ENCODE measurements around the gene ARL16. TPM values are rescaled to one million over a fixed set of nuclear protein-coding genes. Genes with fewer than 3 reads are reported as not detected.
A peak's percentile ranks its signal among the peaks of the same experiment; 100 is the strongest.
"Not testable (repeated sequence)": the region's sequence is repeated elsewhere in the genome, so short reads cannot be mapped to it uniquely, and the experiment has no call there.

The ARL16 gene
- polyA plus RNA-seq, 2 of the 4 experiments (the other 2 are of a cell fraction) = 45.2 to 53.6 TPM

- peak; percentile 81 for FAIRE-seq
- POLR2A ChIA-PET = interaction anchor here (0.9 to 1.0 kb wide), 3 partner anchors 9 to 27 kb away, joined by 3 read pairs; partner anchors contain the start of genes CCDC137, MRPL12 and OXLD1
- H3K4me1 ChIP-seq, H3K9me3 ChIP-seq, H3K27ac ChIP-seq, H3K4me3 ChIP-seq, H3K4me2 ChIP-seq: not testable (repeated sequence)
- WGBS (ENCODE audit: missing lambda C conversion rate) = 37% methylated on average over 18 of the region's 18 CpGs
- ATAC-seq = peak in 1 of 2 experiments; percentile 48; a peak in 4 of 6 replicates
- CTCF ChIA-PET = interaction anchor here (0.6 to 3.7 kb wide), 16 partner anchors 9 to 109 kb away, joined by 3 to 26 read pairs (median 6); partner anchors contain the start of genes ARL16, HGS, MRPL12 and PDE6G
- TF ChIP-seq RAD21 (conservative IDR thresholded peaks at IDR 0.05 in 1 of 2, IDR thresholded peaks at IDR 0.05 in 1 of 2) = peak; percentile 39 to 47; a peak in 3 of 5 replicates
- TF ChIP-seq, protein P1, sequence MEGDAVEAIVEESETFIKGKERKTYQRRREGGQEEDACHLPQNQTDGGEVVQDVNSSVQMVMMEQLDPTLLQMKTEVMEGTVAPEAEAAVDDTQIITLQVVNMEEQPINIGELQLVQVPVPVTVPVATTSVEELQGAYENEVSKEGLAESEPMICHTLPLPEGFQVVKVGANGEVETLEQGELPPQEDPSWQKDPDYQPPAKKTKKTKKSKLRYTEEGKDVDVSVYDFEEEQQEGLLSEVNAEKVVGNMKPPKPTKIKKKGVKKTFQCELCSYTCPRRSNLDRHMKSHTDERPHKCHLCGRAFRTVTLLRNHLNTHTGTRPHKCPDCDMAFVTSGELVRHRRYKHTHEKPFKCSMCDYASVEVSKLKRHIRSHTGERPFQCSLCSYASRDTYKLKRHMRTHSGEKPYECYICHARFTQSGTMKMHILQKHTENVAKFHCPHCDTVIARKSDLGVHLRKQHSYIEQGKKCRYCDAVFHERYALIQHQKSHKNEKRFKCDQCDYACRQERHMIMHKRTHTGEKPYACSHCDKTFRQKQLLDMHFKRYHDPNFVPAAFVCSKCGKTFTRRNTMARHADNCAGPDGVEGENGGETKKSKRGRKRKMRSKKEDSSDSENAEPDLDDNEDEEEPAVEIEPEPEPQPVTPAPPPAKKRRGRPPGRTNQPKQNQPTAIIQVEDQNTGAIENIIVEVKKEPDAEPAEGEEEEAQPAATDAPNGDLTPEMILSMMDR (IDR thresholded peaks at IDR 0.05) = peak; percentile 46
- TF ChIP-seq SMC3 (IDR thresholded peaks at IDR 0.05) = peak; percentile 34; the same call in 1 of the 3 replicates
- peak in 1 of 2 experiments; percentile 58 for DNase-seq (ENCODE audit: low read depth in 1 of 2, low spot score in 1 of 2)
Measured at GRCh38 chr17:81675515-81676221, 7.9 kb downstream of the ARL16 start.

GRCh38 chr17:81673561-81674258, 9.9 kb downstream of the ARL16 start:
- 92% methylated on average over 18 of the region's 18 CpGs for WGBS (ENCODE audit: missing lambda C conversion rate)
- Histone ChIP-seq H3K4me2 (no peak overlapping the region), H3K27ac (no peak overlapping the region), H3K4me3 (no peak overlapping the region), H3K4me1 (no peaks in the 10 kb centered on the region), H3K9me3 (no peaks in the 10 kb centered on the region)
- ChIA-PET CTCF (interaction anchor here (0.8 to 3.7 kb wide), 5 partner anchors 8 to 73 kb away, joined by 3 to 26 read pairs (median 8); partner anchors contain the start of genes ARL16 and HGS), POLR2A (no interaction called here)
- no peak for DNase-seq (ENCODE audit: low read depth in 1 of 2, low spot score in 1 of 2)
- no peak for TF ChIP-seq ZNF302 (CRISPR knock-in tag; IDR thresholded peaks at IDR 0.05)
- TF ChIP-seq BHLHE40 (IDR thresholded peaks at IDR 0.05; ENCODE audit: low read depth, low read length) = no peak
- no peak for TF ChIP-seq FOSL2 (IDR thresholded peaks at IDR 0.05)
- no peak for TF ChIP-seq FOSL2 (CRISPR knock-in tag; IDR thresholded peaks at IDR 0.05)
- TF ChIP-seq MYC (IDR thresholded peaks at IDR 0.05; ENCODE audit: borderline replicate concordance, low read length) = no peak
- TF ChIP-seq JUNB (IDR thresholded peaks at IDR 0.05) = no peak
- TF ChIP-seq CBX2 (IDR thresholded peaks at IDR 0.05; ENCODE audit: borderline replicate concordance, low read depth) = no peak
- TF ChIP-seq RFX5 (IDR thresholded peaks at IDR 0.05) = no peak
- TF ChIP-seq MAFK (IDR thresholded peaks at IDR 0.05; ENCODE audit: partially characterized antibody) = no peak
- no peak for TF ChIP-seq ZFP36 (IDR thresholded peaks at IDR 0.05; ENCODE audit: borderline replicate concordance, partially characterized antibody)
- no peak for TF ChIP-seq POLR2AphosphoS2 (conservative IDR thresholded peaks at IDR 0.05; ENCODE audit: low read length)
- no peak for TF ChIP-seq JUN (IDR thresholded peaks at IDR 0.05)
- TF ChIP-seq FOXS1 (CRISPR knock-in tag; IDR thresholded peaks at IDR 0.05) = no peak
- ATAC-seq = no peak
- FAIRE-seq = no peak

DNA sequence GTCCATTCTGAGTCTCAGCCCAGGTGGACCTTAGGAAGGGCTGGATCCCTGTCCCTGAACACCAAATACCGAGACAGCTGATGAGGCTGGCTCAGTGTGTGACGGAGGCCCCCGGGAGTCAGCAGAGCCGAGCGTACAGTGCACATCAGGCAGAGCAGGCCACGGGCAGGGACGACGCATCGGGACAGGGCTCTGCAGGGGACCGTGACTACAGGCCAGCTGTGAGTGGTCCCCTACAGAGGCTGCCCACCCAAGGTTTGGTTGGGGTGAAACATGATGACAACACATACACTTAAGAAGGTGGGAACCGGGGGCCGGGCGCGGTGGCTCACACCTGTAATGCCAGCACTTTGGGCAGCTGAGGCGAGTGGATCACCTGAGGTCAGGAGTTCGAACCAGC, 10.6 kb downstream of the ARL16 start:
- POLR2A ChIA-PET = no interaction called here
- FAIRE-seq (no peak), DNase-seq (ENCODE audit: low read depth in 1 of 2, low spot score in 1 of 2) (no peak), ATAC-seq (no peak)
- TF ChIP-seq BHLHE40 (IDR thresholded peaks at IDR 0.05; ENCODE audit: low read depth, low read length) (no peak), PHF8 (IDR thresholded peaks at IDR 0.05; ENCODE audit: borderline replicate concordance, low read depth) (no peak), CBX8 (IDR thresholded peaks at IDR 0.05) (no peak), RAD21 (conservative IDR thresholded peaks at IDR 0.05 in 1 of 2, IDR thresholded peaks at IDR 0.05 in 1 of 2) (no peak), SMC3 (IDR thresholded peaks at IDR 0.05) (no peak), ZC3H11A (IDR thresholded peaks at IDR 0.05) (no peak), KDM1A (IDR thresholded peaks at IDR 0.05; ENCODE audit: low read depth) (no peak), TFCP2L1 (CRISPR knock-in tag; IDR thresholded peaks at IDR 0.05) (no peak), CHD2 (IDR thresholded peaks at IDR 0.05; ENCODE audit: low read length, partially characterized antibody) (no peak), HOXA7 (CRISPR knock-in tag; IDR thresholded peaks at IDR 0.05) (no peak), ZSCAN20 (CRISPR knock-in tag; IDR thresholded peaks at IDR 0.05) (no peak), EP300 (IDR thresholded peaks at IDR 0.05) (no peak), CEBPB (IDR thresholded peaks at IDR 0.05) (no peak), RNF2 (IDR thresholded peaks at IDR 0.05; ENCODE audit: borderline replicate concordance, low read depth) (no peak), TP53 (CRISPR knock-in tag; IDR thresholded peaks at IDR 0.05) (no peak), POLR2AphosphoS2 (conservative IDR thresholded peaks at IDR 0.05; ENCODE audit: low read length) (no peak), HOXB13 (CRISPR knock-in tag; IDR thresholded peaks at IDR 0.05; ENCODE audit: low read depth) (no peak)
- TF ChIP-seq, protein P1 (IDR thresholded peaks at IDR 0.05) = no peak
- CTCF ChIA-PET = interaction anchor here (0.6 to 1.7 kb wide), 4 partner anchors 9 to 135 kb away, joined by 3 to 8 read pairs (median 5); no protein-coding TSS in a partner anchor
- H3K4me2 ChIP-seq = no peak overlapping the region
- H3K9me3 ChIP-seq = no peaks in the 10 kb centered on the region
- peaks cover 7% of the 10 kb centered on the region for H3K4me1 ChIP-seq
- H3K27ac ChIP-seq = no peak overlapping the region
- H3K4me3 ChIP-seq = no peak overlapping the region
- 98% methylated on average over 16 of the region's 16 CpGs for WGBS (ENCODE audit: missing lambda C conversion rate)
